ENCODE measurements around the gene RFX3.

DNA sequence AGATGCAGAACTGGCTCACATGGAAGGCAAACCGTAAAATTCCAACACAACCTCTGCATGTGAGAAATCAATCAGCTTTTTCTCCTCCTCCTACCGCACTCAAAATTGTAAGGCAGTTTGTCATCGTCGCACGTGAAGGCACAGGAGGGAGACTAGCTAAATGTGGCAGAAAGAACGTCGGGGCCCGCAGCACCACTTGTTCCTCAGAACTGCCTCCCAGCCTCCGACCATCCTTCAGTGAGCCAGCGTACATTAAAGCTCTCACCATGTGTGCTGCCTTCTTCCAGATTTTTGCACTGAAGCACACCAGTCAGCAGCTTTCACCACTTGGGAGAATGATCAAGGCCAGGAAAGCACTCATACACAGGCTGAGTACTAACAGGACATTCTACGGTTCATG, 105.9 kb downstream of the RFX3 start:
- TF ChIP-seq, protein P1, sequence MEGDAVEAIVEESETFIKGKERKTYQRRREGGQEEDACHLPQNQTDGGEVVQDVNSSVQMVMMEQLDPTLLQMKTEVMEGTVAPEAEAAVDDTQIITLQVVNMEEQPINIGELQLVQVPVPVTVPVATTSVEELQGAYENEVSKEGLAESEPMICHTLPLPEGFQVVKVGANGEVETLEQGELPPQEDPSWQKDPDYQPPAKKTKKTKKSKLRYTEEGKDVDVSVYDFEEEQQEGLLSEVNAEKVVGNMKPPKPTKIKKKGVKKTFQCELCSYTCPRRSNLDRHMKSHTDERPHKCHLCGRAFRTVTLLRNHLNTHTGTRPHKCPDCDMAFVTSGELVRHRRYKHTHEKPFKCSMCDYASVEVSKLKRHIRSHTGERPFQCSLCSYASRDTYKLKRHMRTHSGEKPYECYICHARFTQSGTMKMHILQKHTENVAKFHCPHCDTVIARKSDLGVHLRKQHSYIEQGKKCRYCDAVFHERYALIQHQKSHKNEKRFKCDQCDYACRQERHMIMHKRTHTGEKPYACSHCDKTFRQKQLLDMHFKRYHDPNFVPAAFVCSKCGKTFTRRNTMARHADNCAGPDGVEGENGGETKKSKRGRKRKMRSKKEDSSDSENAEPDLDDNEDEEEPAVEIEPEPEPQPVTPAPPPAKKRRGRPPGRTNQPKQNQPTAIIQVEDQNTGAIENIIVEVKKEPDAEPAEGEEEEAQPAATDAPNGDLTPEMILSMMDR (conservative IDR thresholded peaks at IDR 0.05; ENCODE audit: low read depth, low read length), result no peak
- TF ChIP-seq EZH2 (IDR thresholded peaks at IDR 0.05; ENCODE audit: borderline replicate concordance, low read depth, low read length, poor library complexity, severe bottlenecking), result no peak
